ENCODE measurements around the gene TREM1. TPM values are rescaled to one million over a fixed set of nuclear protein-coding genes. Genes with fewer than 3 reads are reported as not detected.

Gene TREM1
- total RNA-seq, 1 donor from 2014 or later: 0.98 TPM

DNA sequence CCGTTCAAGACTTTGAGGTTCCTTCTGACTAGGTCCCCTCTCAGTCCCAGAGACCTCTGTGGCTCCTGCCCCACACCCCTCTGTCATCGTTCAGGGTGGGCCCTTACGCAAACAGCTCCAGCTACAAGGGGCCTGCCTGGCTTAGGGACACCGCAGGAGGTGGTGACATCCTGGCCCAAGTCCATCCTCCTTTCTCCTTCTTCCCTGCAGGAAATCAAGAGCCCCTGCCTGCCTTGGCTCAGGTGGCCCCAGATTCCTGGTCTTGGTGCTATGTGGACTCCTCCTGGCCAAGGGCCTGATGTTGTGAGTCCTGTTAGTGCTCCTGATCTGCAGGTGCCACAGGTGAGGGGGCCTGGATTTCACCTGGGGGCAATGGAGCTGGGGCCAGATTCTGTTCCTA, 50.2 kb downstream of the TREM1 start:
- no peaks in the 10 kb centered on the region for H3K27me3 ChIP-seq
- no peaks in the 10 kb centered on the region for H3K36me3 ChIP-seq
- H3K9me3 ChIP-seq: no peaks in the 10 kb centered on the region
- H3K27ac ChIP-seq: no peak overlapping the region
- no peak for DNase-seq (ENCODE audit: extremely low spot score in 2 of 2)
- no peak overlapping the region for H3K4me3 ChIP-seq
- H3K4me1 ChIP-seq: no peaks in the 10 kb centered on the region
- TF ChIP-seq POLR2AphosphoS5 (IDR thresholded peaks at IDR 0.05; ENCODE audit: insufficient read depth in 1 of 2, low read depth in 1 of 2) (no peak), POLR2A (IDR thresholded peaks at IDR 0.05) (no peak)
- TF ChIP-seq, protein P1, sequence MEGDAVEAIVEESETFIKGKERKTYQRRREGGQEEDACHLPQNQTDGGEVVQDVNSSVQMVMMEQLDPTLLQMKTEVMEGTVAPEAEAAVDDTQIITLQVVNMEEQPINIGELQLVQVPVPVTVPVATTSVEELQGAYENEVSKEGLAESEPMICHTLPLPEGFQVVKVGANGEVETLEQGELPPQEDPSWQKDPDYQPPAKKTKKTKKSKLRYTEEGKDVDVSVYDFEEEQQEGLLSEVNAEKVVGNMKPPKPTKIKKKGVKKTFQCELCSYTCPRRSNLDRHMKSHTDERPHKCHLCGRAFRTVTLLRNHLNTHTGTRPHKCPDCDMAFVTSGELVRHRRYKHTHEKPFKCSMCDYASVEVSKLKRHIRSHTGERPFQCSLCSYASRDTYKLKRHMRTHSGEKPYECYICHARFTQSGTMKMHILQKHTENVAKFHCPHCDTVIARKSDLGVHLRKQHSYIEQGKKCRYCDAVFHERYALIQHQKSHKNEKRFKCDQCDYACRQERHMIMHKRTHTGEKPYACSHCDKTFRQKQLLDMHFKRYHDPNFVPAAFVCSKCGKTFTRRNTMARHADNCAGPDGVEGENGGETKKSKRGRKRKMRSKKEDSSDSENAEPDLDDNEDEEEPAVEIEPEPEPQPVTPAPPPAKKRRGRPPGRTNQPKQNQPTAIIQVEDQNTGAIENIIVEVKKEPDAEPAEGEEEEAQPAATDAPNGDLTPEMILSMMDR (IDR thresholded peaks at IDR 0.05): no peak
- intact Hi-C loops (cut with DNase I): no loop called here

DNA sequence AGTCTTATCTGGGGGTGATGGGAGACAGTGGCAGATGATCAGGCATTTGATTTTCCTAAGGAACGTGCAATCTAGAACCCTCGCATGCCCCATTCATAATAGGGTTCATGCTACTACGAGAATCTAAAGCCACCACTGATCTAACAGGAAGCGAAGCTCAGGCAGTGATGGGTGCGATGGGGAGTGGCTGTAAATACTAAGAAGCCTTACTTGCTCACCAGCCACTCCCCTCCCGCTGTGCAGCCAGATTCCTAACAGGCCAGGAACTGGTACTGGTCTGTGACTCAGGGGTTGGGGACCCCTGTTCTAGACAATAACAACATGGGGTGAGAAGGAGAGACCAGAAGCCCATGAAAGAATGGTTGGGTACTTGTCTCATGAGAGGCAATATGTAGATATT, 53.8 kb downstream of the TREM1 start:
- no peak for DNase-seq (ENCODE audit: extremely low spot score in 2 of 2)
- Histone ChIP-seq H3K27ac (no peak overlapping the region), H3K4me3 (no peak overlapping the region), H3K27me3 (no peaks in the 10 kb centered on the region), H3K36me3 (no peaks in the 10 kb centered on the region), H3K4me1 (no peaks in the 10 kb centered on the region), H3K9me3 (no peaks in the 10 kb centered on the region)
- intact Hi-C loops (cut with DNase I): no loop called here
- TF ChIP-seq, protein P1 (IDR thresholded peaks at IDR 0.05): no peak
- TF ChIP-seq POLR2AphosphoS5 (IDR thresholded peaks at IDR 0.05; ENCODE audit: insufficient read depth in 1 of 2, low read depth in 1 of 2) (no peak), POLR2A (IDR thresholded peaks at IDR 0.05) (no peak)

DNA sequence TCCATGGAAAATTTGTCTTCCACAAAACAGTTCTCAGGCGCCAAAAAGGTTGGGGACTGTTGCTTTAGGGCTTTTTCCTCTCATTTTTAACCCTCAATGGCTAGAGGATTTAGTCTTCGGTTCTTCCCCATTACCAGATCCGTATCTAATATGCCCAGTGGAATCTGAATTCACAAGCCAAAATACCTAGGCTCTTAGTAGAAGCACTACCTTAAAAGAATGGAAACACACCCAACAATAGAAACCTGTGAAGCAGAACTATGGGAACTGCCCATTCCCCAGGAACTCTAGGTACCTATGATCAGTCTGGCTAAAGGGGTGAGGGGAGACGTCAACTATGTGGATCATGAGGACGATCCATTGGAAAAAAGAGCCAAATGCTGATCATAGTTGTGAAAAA, 55.2 kb downstream of the TREM1 start:
- Histone ChIP-seq H3K4me3 (no peak overlapping the region), H3K4me1 (no peaks in the 10 kb centered on the region), H3K36me3 (no peaks in the 10 kb centered on the region), H3K9me3 (no peaks in the 10 kb centered on the region), H3K27me3 (no peaks in the 10 kb centered on the region), H3K27ac (no peak overlapping the region)
- TF ChIP-seq POLR2AphosphoS5 (IDR thresholded peaks at IDR 0.05; ENCODE audit: insufficient read depth in 1 of 2, low read depth in 1 of 2) (no peak), POLR2A (IDR thresholded peaks at IDR 0.05) (no peak)
- TF ChIP-seq, protein P1 (IDR thresholded peaks at IDR 0.05): no peak
- DNase-seq (ENCODE audit: extremely low spot score in 2 of 2): no peak
- intact Hi-C loops (cut with DNase I): no loop called here

DNA sequence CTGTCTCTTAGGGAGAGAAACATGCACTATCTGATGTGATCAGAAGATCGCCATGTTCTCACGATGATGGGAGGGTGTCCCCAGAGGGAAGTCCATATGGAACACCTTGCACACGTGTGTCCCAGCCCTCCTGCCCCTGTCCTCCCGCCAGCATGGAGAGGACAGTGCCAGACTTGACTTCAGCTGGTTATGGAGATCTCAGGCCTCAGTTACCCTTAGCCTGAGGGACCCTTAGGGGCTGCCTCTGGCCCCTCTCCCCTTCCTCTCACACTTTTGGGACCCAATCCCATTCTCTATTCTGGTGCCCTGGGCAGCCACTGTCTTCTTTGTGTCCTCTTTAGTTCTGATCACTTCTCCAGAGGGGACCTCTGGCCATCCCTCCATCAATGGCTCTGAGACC, 56.8 kb downstream of the TREM1 start:
- intact Hi-C loops (cut with DNase I): no loop called here
- no peak overlapping the region for H3K27ac ChIP-seq
- DNase-seq (ENCODE audit: extremely low spot score in 2 of 2): no peak
- H3K9me3 ChIP-seq: no peaks in the 10 kb centered on the region
- H3K27me3 ChIP-seq: no peaks in the 10 kb centered on the region
- H3K4me1 ChIP-seq: no peaks in the 10 kb centered on the region
- H3K36me3 ChIP-seq: no peaks in the 10 kb centered on the region
- TF ChIP-seq POLR2A (IDR thresholded peaks at IDR 0.05) (no peak), POLR2AphosphoS5 (IDR thresholded peaks at IDR 0.05; ENCODE audit: insufficient read depth in 1 of 2, low read depth in 1 of 2) (no peak)
- TF ChIP-seq, protein P1 (IDR thresholded peaks at IDR 0.05): no peak
- no peak overlapping the region for H3K4me3 ChIP-seq

GRCh38 chr6:41228616-41229015, 57.9 kb downstream of the TREM1 start:
- DNase-seq (ENCODE audit: extremely low spot score in 2 of 2): no peak
- no peak for TF ChIP-seq POLR2AphosphoS5 (IDR thresholded peaks at IDR 0.05; ENCODE audit: insufficient read depth in 1 of 2, low read depth in 1 of 2)
- TF ChIP-seq, protein P1 (IDR thresholded peaks at IDR 0.05): no peak
- no peak for TF ChIP-seq POLR2A (IDR thresholded peaks at IDR 0.05)
- H3K27me3 ChIP-seq: no peaks in the 10 kb centered on the region

More at GRCh38 chr6:41228616-41229015, 57.9 kb downstream of the TREM1 start:
- no peaks in the 10 kb centered on the region for H3K4me1 ChIP-seq
- no peaks in the 10 kb centered on the region for H3K36me3 ChIP-seq
- H3K9me3 ChIP-seq: no peaks in the 10 kb centered on the region
- no peak overlapping the region for H3K4me3 ChIP-seq
- no peak overlapping the region for H3K27ac ChIP-seq
- intact Hi-C loops (cut with DNase I): no loop called here

All from vagina (tissue), 2 donors.